Measurements from ENCODE around the gene VIT. TPM values are rescaled to one million over a fixed set of nuclear protein-coding genes. Genes with fewer than 3 reads are reported as not detected.
"Not testable (repeated sequence)": the region's sequence is repeated elsewhere in the genome, so short reads cannot be mapped to it uniquely, and the experiment has no call there.

Gene VIT
- total RNA-seq, 1 donor from 2014 or later: 67.9 TPM

- DNase-seq (ENCODE audit: low spot score) (no peak), ATAC-seq (no peak)
- intact Hi-C loops (cut with DNase I): no loop called here
Measured at GRCh38 chr2:36819095-36819711, 122.7 kb downstream of the VIT start.

- intact Hi-C loops (cut with DNase I): no loop called here
- ATAC-seq: peak; percentile 34
- DNase-seq (ENCODE audit: low spot score): no peak
Measured at GRCh38 chr2:36820942-36821605, 124.6 kb downstream of the VIT start.

GRCh38 chr2:36823862-36824261, 127.4 kb downstream of the VIT start:
- DNase-seq (ENCODE audit: low spot score) (no peak), ATAC-seq (no peak)
- intact Hi-C loops (cut with DNase I): no loop called here

- no peak for ATAC-seq
- intact Hi-C loops (cut with DNase I): no loop called here
- no peak for DNase-seq (ENCODE audit: low spot score)
Measured at GRCh38 chr2:36824273-36824672, 127.8 kb downstream of the VIT start.

- intact Hi-C loops (cut with DNase I); ATAC-seq; DNase-seq (ENCODE audit: low spot score): not testable (repeated sequence)
Measured at GRCh38 chr2:36824683-36825082, 128.2 kb downstream of the VIT start.

- ATAC-seq: no peak
- intact Hi-C loops (cut with DNase I): no loop called here
- no peak for DNase-seq (ENCODE audit: low spot score)
Measured at GRCh38 chr2:36831185-36831584, 134.7 kb downstream of the VIT start.

GRCh38 chr2:36834203-36834602, 137.7 kb downstream of the VIT start:
- intact Hi-C loops (cut with DNase I): no loop called here
- ATAC-seq (no peak), DNase-seq (ENCODE audit: low spot score) (no peak)

- intact Hi-C loops (cut with DNase I): no loop called here
- ATAC-seq (no peak), DNase-seq (ENCODE audit: low spot score) (no peak)
Measured at GRCh38 chr2:36834731-36835524, 138.4 kb downstream of the VIT start.

GRCh38 chr2:36839976-36840617, 143.6 kb downstream of the VIT start:
- intact Hi-C loops (cut with DNase I): no loop called here
- ATAC-seq (peak; percentile 36), DNase-seq (ENCODE audit: low spot score) (no peak)

- intact Hi-C loops (cut with DNase I): no loop called here
- no peak for DNase-seq (ENCODE audit: low spot score)
- no peak for ATAC-seq
Measured at GRCh38 chr2:36843838-36844237, 147.3 kb downstream of the VIT start.

GRCh38 chr2:36849265-36849664, 152.8 kb downstream of the VIT start:
- ATAC-seq (no peak), DNase-seq (ENCODE audit: low spot score) (no peak)
- intact Hi-C loops (cut with DNase I): no loop called here

GRCh38 chr2:36854241-36854640, 157.7 kb downstream of the VIT start:
- intact Hi-C loops (cut with DNase I): no loop called here
- DNase-seq (ENCODE audit: low spot score) (no peak), ATAC-seq (no peak)

GRCh38 chr2:36855429-36855828, 158.9 kb downstream of the VIT start:
- intact Hi-C loops (cut with DNase I): no loop called here
- no peak for ATAC-seq

GRCh38 chr2:36857713-36858112, 161.2 kb downstream of the VIT start:
- DNase-seq (ENCODE audit: low spot score) (no peak), ATAC-seq (no peak)
- intact Hi-C loops (cut with DNase I): no loop called here

More at GRCh38 chr2:36855429-36855828, 158.9 kb downstream of the VIT start:
- DNase-seq (ENCODE audit: low spot score): no peak

- intact Hi-C loops (cut with DNase I): no loop called here
- DNase-seq (ENCODE audit: low spot score) (no peak), ATAC-seq (no peak)
Measured at GRCh38 chr2:36858551-36859365, 162.3 kb downstream of the VIT start.

- ATAC-seq (no peak), DNase-seq (ENCODE audit: low spot score) (no peak)
- intact Hi-C loops (cut with DNase I): no loop called here
Measured at GRCh38 chr2:36859366-36859792, 162.9 kb downstream of the VIT start.

GRCh38 chr2:36861896-36862295, 165.4 kb downstream of the VIT start:
- no peak for ATAC-seq
- no peak for DNase-seq (ENCODE audit: low spot score)
- intact Hi-C loops (cut with DNase I): no loop called here

Measured in sciatic nerve (tissue), 2 donors.